Testis (tissue), 2 donors: ENCODE measurements around the gene TCP11.

Experiments
- CTCF ChIP-seq, 3 experiments: fragments of 450-650 bp in 2 of 3; fragments of 200-600 bp in 1 of 3; sonication (generic) in 1 of 3; IDR thresholded peaks; one replicate each; pipeline ENCODE4 v1.5.1; 2016 to 2019; ENCODE audit warnings: antibody characterized with exemption in 3 of 3, mild to moderate bottlenecking in 2 of 3, moderate library complexity in 1 of 3
- POLR2A ChIP-seq: fragments of 450-650 bp; IDR thresholded peaks from one replicate; pipeline ENCODE4 v1.6.1; 2017; ENCODE audit warnings: antibody characterized with exemption, mild to moderate bottlenecking, moderate library complexity

GRCh38 chr6:35176301-35177024 is 35.3 kb upstream of the TCP11 start:
- no peak for TF ChIP-seq CTCF (IDR thresholded peaks at IDR 0.05)
- no peak for TF ChIP-seq POLR2A
